ENCODE results near the gene QPCT. TPM values are rescaled to one million over a fixed set of nuclear protein-coding genes. Genes with fewer than 3 reads are reported as not detected.

The QPCT gene
- total RNA-seq, 1 experiment from 2014 or later = 13.6 TPM

DNA sequence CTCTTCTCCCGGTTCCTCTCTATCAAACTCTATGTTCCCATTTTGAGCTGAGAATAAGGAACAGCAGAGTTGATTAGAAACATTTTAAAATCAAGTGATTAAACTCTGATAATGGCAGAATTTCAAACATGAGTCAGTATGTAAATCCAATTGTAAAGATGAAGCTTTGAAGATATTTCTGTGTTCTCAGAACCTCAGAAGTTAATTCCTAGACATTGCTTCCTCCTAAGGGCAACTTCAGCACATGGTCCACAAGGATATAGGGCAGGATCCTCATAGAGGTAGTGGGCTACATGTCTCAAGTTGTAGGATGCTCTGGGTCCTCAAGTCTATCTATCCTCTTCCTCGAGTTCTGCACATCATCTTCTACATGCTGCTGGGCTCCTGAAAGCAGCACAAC is 46.3 kb downstream of the QPCT start (continued):
- TF ChIP-seq KAT7 (CRISPR knock-in tag; IDR thresholded peaks at IDR 0.05; ENCODE audit: borderline replicate concordance) = no peak
- TF ChIP-seq ZNF121 (CRISPR knock-in tag; IDR thresholded peaks at IDR 0.05) = no peak
- TF ChIP-seq SOX15 (CRISPR knock-in tag; IDR thresholded peaks at IDR 0.05) = no peak
- TF ChIP-seq, protein P1, sequence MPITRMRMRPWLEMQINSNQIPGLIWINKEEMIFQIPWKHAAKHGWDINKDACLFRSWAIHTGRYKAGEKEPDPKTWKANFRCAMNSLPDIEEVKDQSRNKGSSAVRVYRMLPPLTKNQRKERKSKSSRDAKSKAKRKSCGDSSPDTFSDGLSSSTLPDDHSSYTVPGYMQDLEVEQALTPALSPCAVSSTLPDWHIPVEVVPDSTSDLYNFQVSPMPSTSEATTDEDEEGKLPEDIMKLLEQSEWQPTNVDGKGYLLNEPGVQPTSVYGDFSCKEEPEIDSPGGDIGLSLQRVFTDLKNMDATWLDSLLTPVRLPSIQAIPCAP (CRISPR knock-in tag; IDR thresholded peaks at IDR 0.05) = no peak

DNA sequence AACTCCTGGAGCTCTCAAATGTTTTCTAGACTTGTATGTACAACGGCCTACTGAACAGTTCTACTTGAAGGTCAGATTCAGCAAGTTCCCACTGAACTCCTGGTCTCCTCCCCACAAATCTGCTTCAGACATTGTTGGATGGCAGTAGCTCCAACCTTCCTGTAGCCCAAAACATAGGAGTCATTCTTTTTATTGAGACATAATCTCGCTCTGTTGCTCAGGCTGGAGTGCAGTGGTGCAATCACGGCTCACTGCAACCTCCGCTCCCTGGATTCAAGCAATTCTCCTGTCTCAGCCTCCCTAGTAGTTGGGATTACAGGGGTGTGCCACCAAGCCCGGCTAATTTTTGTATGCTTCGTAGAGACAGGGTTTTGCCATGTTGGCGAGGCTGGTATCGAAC is 47.3 kb downstream of the QPCT start:
- H3K27me3 Mint-ChIP-seq (ENCODE audit: low read depth) = no peaks in the 10 kb centered on the region
- no peak for DNase-seq (ENCODE audit: low spot score)
- no peaks in the 10 kb centered on the region for H3K36me3 Mint-ChIP-seq
- peaks cover 11% of the 10 kb centered on the region for H3K4me1 Mint-ChIP-seq
- H3K27ac Mint-ChIP-seq = no peak overlapping the region
- TF ChIP-seq ZNF138 (CRISPR knock-in tag; conservative IDR thresholded peaks at IDR 0.05) (no peak), NFATC4 (CRISPR knock-in tag; IDR thresholded peaks at IDR 0.05) (no peak), RELA (CRISPR knock-in tag; IDR thresholded peaks at IDR 0.05; ENCODE audit: borderline replicate concordance) (no peak), NR1H2 (CRISPR knock-in tag; IDR thresholded peaks at IDR 0.05) (no peak)
- ChIA-PET POLR2A (no interaction called here), CTCF (interaction anchor here (1.0 kb wide), 1 partner anchor 23 kb away, joined by 3 read pairs; no protein-coding TSS in a partner anchor)
- ATAC-seq = no peak
- H3K9me3 Mint-ChIP-seq = peaks cover 12% of the 10 kb centered on the region
- H3K4me3 Mint-ChIP-seq = no peak overlapping the region

DNA sequence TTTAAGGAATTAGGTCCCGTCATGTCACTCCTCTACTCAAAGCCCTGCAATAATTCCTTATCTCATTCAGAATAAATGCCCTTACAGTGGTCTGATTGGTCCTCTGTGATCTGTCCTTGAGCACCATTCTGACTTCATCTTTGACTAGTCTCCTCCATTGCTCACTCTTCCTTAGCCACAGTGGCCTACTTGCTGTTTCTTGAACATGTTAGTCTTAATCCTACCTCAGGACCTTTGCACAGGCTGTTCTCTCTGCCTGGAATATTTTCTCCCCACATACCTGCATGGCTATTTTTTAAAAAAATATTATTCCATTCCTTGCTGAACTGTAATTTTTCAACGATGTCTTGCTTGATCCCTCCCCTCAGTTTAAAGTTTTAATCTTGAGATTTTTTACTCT is 48.0 kb downstream of the QPCT start:
- ChIA-PET POLR2A (no interaction called here), CTCF (no interaction called here)
- Mint-ChIP-seq H3K27ac (no peak overlapping the region), H3K9me3 (peaks cover 12% of the 10 kb centered on the region), H3K36me3 (no peaks in the 10 kb centered on the region), H3K4me1 (peaks cover 18% of the 10 kb centered on the region), H3K27me3 (ENCODE audit: low read depth) (no peaks in the 10 kb centered on the region), H3K4me3 (no peak overlapping the region)
- no peak for TF ChIP-seq SP1 (CRISPR knock-in tag; conservative IDR thresholded peaks at IDR 0.05)
- TF ChIP-seq MXD4 (CRISPR knock-in tag; IDR thresholded peaks at IDR 0.05; ENCODE audit: borderline replicate concordance) = no peak
- no peak for TF ChIP-seq FOXK1 (CRISPR knock-in tag; IDR thresholded peaks at IDR 0.05)
- TF ChIP-seq, protein P2, sequence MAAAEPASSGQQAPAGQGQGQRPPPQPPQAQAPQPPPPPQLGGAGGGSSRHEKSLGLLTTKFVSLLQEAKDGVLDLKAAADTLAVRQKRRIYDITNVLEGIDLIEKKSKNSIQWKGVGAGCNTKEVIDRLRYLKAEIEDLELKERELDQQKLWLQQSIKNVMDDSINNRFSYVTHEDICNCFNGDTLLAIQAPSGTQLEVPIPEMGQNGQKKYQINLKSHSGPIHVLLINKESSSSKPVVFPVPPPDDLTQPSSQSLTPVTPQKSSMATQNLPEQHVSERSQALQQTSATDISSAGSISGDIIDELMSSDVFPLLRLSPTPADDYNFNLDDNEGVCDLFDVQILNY (CRISPR knock-in tag; IDR thresholded peaks at IDR 0.05) = no peak
- TF ChIP-seq ESRRA (CRISPR knock-in tag; IDR thresholded peaks at IDR 0.05; ENCODE audit: borderline replicate concordance) = no peak
- TF ChIP-seq OVOL2 (CRISPR knock-in tag; IDR thresholded peaks at IDR 0.05; ENCODE audit: borderline replicate concordance) = no peak
- no peak for TF ChIP-seq JAZF1 (CRISPR knock-in tag; IDR thresholded peaks at IDR 0.05)
- TF ChIP-seq, protein P3, sequence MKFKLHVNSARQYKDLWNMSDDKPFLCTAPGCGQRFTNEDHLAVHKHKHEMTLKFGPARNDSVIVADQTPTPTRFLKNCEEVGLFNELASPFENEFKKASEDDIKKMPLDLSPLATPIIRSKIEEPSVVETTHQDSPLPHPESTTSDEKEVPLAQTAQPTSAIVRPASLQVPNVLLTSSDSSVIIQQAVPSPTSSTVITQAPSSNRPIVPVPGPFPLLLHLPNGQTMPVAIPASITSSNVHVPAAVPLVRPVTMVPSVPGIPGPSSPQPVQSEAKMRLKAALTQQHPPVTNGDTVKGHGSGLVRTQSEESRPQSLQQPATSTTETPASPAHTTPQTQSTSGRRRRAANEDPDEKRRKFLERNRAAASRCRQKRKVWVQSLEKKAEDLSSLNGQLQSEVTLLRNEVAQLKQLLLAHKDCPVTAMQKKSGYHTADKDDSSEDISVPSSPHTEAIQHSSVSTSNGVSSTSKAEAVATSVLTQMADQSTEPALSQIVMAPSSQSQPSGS (CRISPR knock-in tag; IDR thresholded peaks at IDR 0.05; ENCODE audit: borderline replicate concordance, low read depth) = no peak
- no peak for TF ChIP-seq ZNF423 (CRISPR knock-in tag; IDR thresholded peaks at IDR 0.05)
- TF ChIP-seq MYBL2 (CRISPR knock-in tag; IDR thresholded peaks at IDR 0.05) = no peak
- no peak for TF ChIP-seq KAT7 (CRISPR knock-in tag; IDR thresholded peaks at IDR 0.05; ENCODE audit: borderline replicate concordance)
- TF ChIP-seq EMX1 (CRISPR knock-in tag; IDR thresholded peaks at IDR 0.05) = no peak
- TF ChIP-seq, protein P4, sequence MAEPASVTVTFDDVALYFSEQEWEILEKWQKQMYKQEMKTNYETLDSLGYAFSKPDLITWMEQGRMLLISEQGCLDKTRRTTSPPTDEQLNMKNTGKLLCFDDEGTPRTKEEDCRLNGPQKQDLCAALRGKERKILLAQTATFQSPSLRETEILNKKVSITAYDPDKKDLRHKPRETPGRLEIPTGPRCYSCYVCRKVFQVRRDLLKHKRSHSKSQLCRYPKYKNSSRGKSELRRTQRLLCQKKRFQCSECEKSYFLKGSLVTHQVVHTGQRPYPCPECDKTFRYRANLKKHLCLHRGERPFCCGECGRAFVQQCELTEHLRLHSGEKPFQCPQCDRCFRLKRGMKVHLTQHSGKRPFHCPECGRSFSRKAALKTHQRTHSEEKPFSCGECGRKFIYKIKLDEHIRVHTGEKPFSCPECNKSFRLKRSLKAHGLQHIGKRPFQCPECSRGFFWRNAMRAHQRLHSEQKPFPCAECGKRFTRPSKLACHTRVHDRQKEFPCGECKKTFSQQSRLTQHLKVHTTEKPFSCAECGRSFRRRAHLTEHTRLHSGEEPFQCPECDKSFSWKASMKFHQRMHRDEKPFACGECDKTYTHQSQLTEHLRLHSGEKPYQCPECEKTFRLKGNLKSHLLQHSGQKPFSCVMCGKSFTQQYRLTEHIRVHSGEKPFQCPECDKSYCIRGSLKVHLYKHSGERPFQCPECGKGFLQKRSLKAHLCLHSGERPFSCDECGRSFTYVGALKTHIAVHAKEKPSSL (CRISPR knock-in tag; conservative IDR thresholded peaks at IDR 0.05) = no peak
- no peak for ATAC-seq
- no peak for DNase-seq (ENCODE audit: low spot score)
